Rectal smooth muscle tissue (tissue), 1 donor: Measurements from ENCODE around the gene COL11A2.

Source experiments
- H3K27ac ChIP-seq: one replicate; pipeline ENCODE4 v1.7.0; 2013; ENCODE audit warnings: low read depth, low read length, inconsistent platforms
- H3K27me3 ChIP-seq: one replicate; pipeline ENCODE4 v1.7.0; 2013; ENCODE audit warnings: low read length; ENCODE audit not compliant: control insufficient read depth, insufficient read depth
- H3K36me3 ChIP-seq: one replicate; pipeline ENCODE4 v1.7.0; 2013; ENCODE audit warnings: low read length; ENCODE audit not compliant: control insufficient read depth, insufficient read depth
- H3K4me1 ChIP-seq: one replicate; pipeline ENCODE4 v1.7.0; 2013; ENCODE audit warnings: low read length; ENCODE audit not compliant: control insufficient read depth, insufficient read depth
- H3K4me3 ChIP-seq: one replicate; pipeline ENCODE4 v1.7.0; 2013; ENCODE audit warnings: low read length
- H3K9ac ChIP-seq: one replicate; pipeline ENCODE4 v1.7.0; 2013; ENCODE audit warnings: low read length

COL11A2 gene

DNA sequence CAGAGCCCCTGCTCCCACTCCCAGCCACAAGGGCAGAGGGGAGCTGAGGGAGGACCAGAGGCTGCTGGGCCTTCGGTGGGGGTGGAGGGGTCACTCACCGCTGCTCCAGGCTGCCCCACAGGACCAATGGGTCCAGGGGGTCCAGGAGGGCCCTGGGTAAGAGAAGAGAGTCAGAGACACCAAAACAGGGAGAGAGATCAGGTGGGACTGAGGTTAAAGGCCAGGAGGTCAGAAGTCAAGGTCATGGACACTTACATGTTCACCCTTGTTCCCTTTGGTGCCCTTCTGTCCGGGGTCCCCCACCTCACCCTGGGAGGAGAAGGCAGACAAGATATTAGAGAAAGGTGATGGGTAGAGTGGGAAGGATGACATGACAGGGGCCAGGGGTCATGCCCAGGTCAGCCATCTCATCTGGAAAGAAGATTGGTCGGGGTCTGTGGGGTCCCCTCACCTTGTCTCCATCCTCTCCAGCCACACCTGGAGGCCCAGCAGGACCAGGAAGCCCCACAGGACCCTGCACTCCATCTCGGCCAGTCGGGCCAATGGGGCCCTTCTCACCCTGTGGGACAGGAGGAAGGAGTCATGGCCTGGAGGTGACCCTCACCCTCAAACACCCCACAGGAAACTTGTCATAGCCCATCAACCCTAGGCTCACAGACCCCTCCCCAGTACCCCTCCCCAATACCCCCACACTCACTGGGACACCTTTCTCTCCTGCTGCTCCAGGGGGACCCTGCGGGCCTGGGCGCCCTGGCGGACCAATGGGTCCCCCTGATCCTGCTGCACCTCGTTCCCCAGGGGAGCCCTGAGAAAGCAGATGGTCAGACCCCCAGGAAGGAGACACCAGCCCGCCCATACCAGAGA is 21.0 kb downstream of the COL11A2 start:
- no peaks in the 10 kb centered on the region for H3K36me3 ChIP-seq
- H3K4me3 ChIP-seq = no peak overlapping the region
- H3K4me1 ChIP-seq = no peaks in the 10 kb centered on the region
- H3K9ac ChIP-seq = no peak overlapping the region
- no peak overlapping the region for H3K27ac ChIP-seq
- no peaks in the 10 kb centered on the region for H3K27me3 ChIP-seq

DNA sequence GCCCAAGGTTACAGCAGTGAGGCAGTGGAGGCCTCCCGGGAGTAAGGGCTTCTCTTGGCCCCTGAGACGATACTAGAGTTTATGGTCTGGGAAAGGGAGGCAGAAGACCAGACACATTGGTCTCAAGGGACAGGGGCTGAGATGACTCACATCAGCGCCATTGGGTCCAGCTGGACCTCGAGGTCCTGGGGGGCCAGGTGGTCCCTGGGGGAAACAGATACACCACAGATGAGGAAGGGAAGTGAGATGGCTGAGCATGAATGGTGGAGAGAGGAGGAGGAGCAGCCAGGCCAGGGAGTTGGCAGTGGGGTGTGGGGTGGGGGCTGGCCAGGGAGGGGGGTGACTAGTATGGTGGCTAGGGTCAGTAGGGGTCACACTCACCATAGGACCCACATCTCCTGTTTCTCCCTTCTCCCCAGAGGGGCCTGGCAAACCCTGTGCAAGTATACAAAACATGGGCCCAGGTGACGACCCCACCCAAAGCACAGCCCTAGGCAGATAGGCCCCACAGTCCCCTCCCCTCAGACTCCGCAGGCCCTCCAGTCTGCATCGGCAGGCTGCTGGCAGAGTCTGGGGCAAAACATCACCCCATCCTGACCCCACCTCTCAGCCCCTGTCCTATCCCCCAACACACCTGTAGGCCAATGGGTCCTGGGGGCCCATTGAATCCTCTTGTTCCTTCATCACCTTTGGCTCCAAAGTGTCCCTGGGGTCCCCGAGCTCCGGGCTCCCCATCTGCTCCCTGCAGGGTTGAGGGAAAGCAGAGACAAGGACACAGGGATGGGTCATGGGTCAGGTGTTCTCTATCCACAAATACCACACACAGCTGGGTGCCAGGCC is 21.9 kb downstream of the COL11A2 start:
- no peak overlapping the region for H3K4me3 ChIP-seq
- H3K4me1 ChIP-seq = no peaks in the 10 kb centered on the region
- no peaks in the 10 kb centered on the region for H3K27me3 ChIP-seq
- H3K36me3 ChIP-seq = no peaks in the 10 kb centered on the region
- no peak overlapping the region for H3K9ac ChIP-seq
- no peak overlapping the region for H3K27ac ChIP-seq

DNA sequence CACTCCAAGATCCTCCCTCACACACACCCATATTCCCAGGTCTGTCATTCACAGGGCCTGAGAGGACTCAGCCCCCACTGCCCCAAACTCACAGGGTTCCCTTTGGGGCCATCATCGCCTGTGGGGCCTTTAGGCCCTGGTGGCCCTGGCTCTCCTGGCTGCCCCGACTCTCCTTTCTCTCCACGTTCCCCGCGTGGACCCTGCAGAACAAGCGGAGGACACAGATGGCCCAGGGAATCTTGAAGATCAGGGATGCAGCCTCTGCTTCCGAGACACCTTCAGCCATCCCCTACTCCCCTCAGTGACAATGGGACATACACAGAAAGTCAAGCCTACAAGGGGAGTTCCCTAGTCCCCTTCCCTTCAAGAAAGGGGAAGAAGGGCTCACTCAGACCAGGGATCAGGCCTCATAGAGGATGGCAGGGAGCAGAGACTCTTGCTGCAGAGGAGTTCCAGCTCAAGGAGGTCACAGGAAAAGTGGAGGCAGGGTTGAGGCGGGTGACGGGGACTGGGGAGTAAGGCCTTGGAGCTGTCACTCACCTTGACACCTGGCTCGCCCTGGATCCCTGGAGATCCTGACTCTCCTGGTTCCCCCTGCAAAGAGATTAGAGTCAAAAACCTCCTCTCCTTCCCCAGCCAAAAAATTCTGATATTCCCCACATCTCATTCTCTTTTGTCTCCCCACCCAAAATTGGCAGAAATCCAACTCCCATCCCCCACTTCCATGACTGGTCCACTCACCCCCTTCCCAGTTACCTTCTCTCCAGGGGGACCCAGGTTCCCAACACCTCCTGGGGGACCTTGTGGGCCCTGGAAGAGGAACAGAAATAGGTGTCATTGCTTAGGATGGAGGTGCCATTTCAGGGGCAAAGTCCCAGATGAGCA is 22.7 kb downstream of the COL11A2 start:
- H3K27me3 ChIP-seq = no peaks in the 10 kb centered on the region
- no peak overlapping the region for H3K9ac ChIP-seq
- H3K4me1 ChIP-seq = no peaks in the 10 kb centered on the region
- H3K4me3 ChIP-seq = no peak overlapping the region
- no peaks in the 10 kb centered on the region for H3K36me3 ChIP-seq
- no peak overlapping the region for H3K27ac ChIP-seq

- no peaks in the 10 kb centered on the region for H3K4me1 ChIP-seq
- H3K4me3 ChIP-seq = no peak overlapping the region
- no peak overlapping the region for H3K27ac ChIP-seq
- H3K36me3 ChIP-seq = no peaks in the 10 kb centered on the region
- H3K27me3 ChIP-seq = no peaks in the 10 kb centered on the region
- H3K9ac ChIP-seq = no peak overlapping the region
Observed at GRCh38 chr6:33168639-33169038, 23.6 kb downstream of the COL11A2 start.

GRCh38 chr6:33168284-33168601 is 24.0 kb downstream of the COL11A2 start:
- H3K36me3 ChIP-seq = no peaks in the 10 kb centered on the region
- no peak overlapping the region for H3K27ac ChIP-seq
- H3K9ac ChIP-seq = no peak overlapping the region
- no peaks in the 10 kb centered on the region for H3K4me1 ChIP-seq
- no peak overlapping the region for H3K4me3 ChIP-seq
- H3K27me3 ChIP-seq = no peaks in the 10 kb centered on the region

DNA sequence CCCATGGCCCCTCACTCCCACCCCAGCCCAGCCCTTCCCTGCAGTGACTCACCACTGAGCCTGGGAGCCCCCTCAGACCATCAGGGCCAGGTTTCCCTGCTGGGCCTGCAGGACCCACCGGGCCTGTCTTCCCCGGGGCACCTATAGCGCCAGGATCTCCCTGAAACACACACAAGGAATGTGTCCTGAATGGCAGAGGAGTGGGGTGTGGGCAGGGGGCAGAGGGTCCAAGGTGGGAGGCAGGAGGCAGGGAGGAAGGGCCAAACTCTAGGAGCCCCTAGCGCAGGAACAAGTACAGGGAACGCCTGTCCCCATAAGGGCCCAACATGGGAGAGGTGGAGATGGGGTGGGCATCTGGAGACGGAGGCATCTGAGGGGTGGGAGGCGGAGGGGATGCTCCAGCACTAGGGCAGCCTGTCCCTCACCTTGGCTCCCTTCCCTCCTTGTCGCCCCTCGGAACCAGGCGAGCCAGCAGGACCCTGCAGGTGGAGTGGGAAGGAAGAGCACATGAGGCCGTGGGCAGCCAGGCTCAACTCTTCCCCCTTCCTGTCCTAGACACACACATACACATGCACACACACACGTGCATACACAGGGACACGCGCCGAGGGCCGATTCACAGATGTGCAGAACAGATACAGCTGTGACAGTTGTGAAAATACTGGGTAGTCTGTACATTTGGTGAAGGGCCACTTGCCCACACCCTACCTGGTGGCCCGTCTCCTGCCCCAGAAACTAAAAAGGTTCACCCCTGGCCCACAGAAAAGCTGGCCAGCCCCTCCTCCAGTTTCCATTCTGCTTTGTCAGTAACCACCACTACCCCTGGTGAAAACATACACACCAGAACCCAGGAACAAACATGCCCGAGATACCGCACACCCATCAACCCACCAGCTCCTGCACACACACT is 24.6 kb downstream of the COL11A2 start:
- Histone ChIP-seq H3K36me3 (no peaks in the 10 kb centered on the region), H3K4me1 (no peaks in the 10 kb centered on the region), H3K9ac (no peak overlapping the region), H3K27ac (no peak overlapping the region), H3K27me3 (no peaks in the 10 kb centered on the region), H3K4me3 (no peak overlapping the region)

GRCh38 chr6:33166811-33167210 is 25.5 kb downstream of the COL11A2 start:
- H3K36me3 ChIP-seq = no peaks in the 10 kb centered on the region
- no peak overlapping the region for H3K27ac ChIP-seq
- H3K9ac ChIP-seq = no peak overlapping the region
- no peak overlapping the region for H3K4me3 ChIP-seq
- H3K27me3 ChIP-seq = no peaks in the 10 kb centered on the region
- H3K4me1 ChIP-seq = peaks cover 3% of the 10 kb centered on the region

GRCh38 chr6:33166363-33166762 is 25.9 kb downstream of the COL11A2 start:
- Histone ChIP-seq H3K4me1 (peaks cover 5% of the 10 kb centered on the region), H3K27ac (no peak overlapping the region), H3K27me3 (no peaks in the 10 kb centered on the region), H3K36me3 (no peaks in the 10 kb centered on the region), H3K9ac (no peak overlapping the region), H3K4me3 (no peak overlapping the region)

DNA sequence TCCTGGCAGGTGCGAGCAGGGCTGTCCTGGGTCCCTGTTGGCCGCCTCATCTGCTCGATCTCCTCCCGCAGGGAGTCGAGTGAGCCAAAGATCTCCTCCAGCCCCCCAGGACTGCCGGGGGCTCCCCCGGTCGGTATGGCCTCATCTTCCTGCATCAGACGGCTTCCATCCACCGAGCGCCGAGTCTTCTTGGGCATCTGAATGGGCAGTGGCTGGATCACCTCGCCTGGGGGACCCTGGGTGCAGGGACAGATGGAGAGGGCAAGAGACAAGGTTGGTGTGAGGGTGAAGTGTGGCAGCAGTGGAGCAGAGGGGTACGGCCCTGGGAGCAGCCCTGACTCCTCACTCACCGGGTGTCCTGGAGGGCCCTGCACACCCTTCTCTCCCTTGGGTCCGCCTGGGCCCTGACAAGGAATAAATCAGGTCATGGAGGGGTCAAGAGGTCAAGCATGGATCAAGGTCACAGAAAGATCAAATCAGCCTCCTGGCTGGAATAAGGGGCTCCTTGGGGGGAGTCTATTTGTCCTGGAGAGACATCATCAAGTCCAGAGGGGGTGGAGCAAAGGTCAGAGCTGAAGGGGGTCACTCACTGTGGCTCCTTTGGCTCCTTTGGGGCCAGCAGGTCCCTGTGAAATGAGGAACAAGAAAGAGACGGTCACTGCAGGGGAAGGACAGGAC is 26.5 kb downstream of the COL11A2 start:
- H3K27me3 ChIP-seq = no peaks in the 10 kb centered on the region
- H3K27ac ChIP-seq = no peak overlapping the region
- peaks cover 8% of the 10 kb centered on the region for H3K4me1 ChIP-seq
- H3K36me3 ChIP-seq = no peaks in the 10 kb centered on the region
- no peak overlapping the region for H3K9ac ChIP-seq
- no peak overlapping the region for H3K4me3 ChIP-seq

DNA sequence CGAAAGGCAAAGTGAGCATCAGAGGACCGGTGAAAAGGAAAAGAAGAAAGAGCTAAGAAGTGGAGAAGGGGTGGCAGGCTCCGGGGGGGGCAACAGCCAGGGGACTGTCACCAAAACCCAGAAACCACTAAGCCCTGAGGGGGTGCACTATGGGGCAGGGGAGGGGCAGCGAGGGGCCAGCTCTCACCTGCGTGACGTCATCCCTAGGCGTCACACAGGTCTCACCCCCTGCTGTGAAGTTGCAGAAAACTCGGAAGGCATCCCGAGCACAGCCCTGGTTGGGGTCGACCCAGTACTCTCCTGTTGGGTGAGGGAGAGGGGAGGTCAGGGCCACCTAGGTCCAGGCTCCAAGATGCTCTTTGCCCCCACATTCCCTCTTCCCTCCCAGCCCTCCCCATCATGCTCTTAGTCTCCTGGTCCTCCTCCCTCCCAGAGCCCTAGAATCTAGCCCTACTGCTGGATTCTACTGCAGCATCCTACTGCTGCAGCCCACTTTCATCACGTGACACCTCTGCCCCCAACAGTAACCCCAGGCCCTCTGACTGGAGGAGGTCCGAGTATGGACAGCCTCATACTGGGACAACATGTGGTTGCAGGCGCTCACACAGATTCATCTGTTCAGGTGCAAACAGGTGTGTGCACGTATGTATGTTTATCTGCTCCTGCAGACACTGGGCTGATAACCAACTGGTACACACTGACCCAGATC is 27.4 kb downstream of the COL11A2 start:
- Histone ChIP-seq H3K9ac (no peak overlapping the region), H3K36me3 (no peaks in the 10 kb centered on the region), H3K27me3 (no peaks in the 10 kb centered on the region), H3K4me1 (peaks cover 8% of the 10 kb centered on the region), H3K4me3 (no peak overlapping the region), H3K27ac (no peak overlapping the region)

- Histone ChIP-seq H3K4me3 (no peak overlapping the region), H3K9ac (no peak overlapping the region), H3K4me1 (peaks cover 8% of the 10 kb centered on the region), H3K27me3 (no peaks in the 10 kb centered on the region), H3K27ac (no peak overlapping the region), H3K36me3 (no peaks in the 10 kb centered on the region)
Observed at GRCh38 chr6:33164176-33164575, 28.1 kb downstream of the COL11A2 start.
